ENCODE measurements around the gene PIGW.

Gene PIGW

GRCh38 chr17:36524428-36524876 lies 10.3 kb upstream of the PIGW start:
- Histone ChIP-seq H4K91ac (ENCODE audit: low read length) (no peak overlapping the region), H2BK12ac (ENCODE audit: low read length in 2 of 2) (no peak overlapping the region), H3K9ac (ENCODE audit: low read length) (no peak overlapping the region), H2BK5ac (ENCODE audit: low read depth, low read length, poor library complexity, severe bottlenecking) (no peak overlapping the region), H2BK120ac (ENCODE audit: low read depth, low read length) (no peak overlapping the region), H3K79me1 (replicated peaks; ENCODE audit: low read length, poor library complexity, severe bottlenecking) (peaks cover 31% of the 10 kb centered on the region), H3K4me1 (ENCODE audit: control insufficient read depth, insufficient read depth, low read depth, low read length) (peaks cover 4% of the 10 kb centered on the region), H3K18ac (ENCODE audit: low read depth in 1 of 2, low read length in 2 of 2) (no peak overlapping the region), H2AFZ (ENCODE audit: low read depth, low read length) (no peak overlapping the region), H3K14ac (ENCODE audit: low read length in 2 of 2) (no peak overlapping the region), H3K4me3 (ENCODE audit: insufficient read depth in 1 of 2, low read depth in 1 of 2, low read length in 2 of 2) (no peak overlapping the region), H4K8ac (ENCODE audit: low read length) (no peak overlapping the region), H3K36me3 (ENCODE audit: control insufficient read depth in 1 of 2, insufficient read depth in 2 of 2, low read depth in 1 of 2, low read length in 2 of 2) (peaks cover 44 to 73% of the 10 kb centered on the region in 2 experiments), H2AK5ac (ENCODE audit: low read length, severe bottlenecking) (no peak overlapping the region), H3K23ac (ENCODE audit: low read length in 2 of 2) (no peak overlapping the region), H2BK15ac (ENCODE audit: low read depth, poor library complexity, severe bottlenecking) (no peak overlapping the region), H3K9me3 (ENCODE audit: control insufficient read depth, low read length) (no peaks in the 10 kb centered on the region), H3K4me2 (ENCODE audit: low read length, poor library complexity, severe bottlenecking) (no peak overlapping the region), H3K4ac (ENCODE audit: low read depth in 1 of 2, low read length in 2 of 2) (no peak overlapping the region), H3K27ac (ENCODE audit: low read length, poor library complexity, severe bottlenecking) (no peak overlapping the region), H3K27me3 (ENCODE audit: control insufficient read depth in 1 of 2, insufficient read depth in 1 of 2, low read length in 2 of 2) (no peaks in the 10 kb centered on the region)
- WGBS: 96% methylated on average over 4 of the region's 4 CpGs
- no peak for DNase-seq

GRCh38 chr17:36525113-36525512 lies 9.7 kb upstream of the PIGW start:
- Histone ChIP-seq H3K4me3 (ENCODE audit: insufficient read depth in 1 of 2, low read depth in 1 of 2, low read length in 2 of 2) (no peak overlapping the region), H2BK12ac (ENCODE audit: low read length in 2 of 2) (no peak overlapping the region), H3K27me3 (ENCODE audit: control insufficient read depth in 1 of 2, insufficient read depth in 1 of 2, low read length in 2 of 2) (no peaks in the 10 kb centered on the region), H3K9ac (ENCODE audit: low read length) (peak overlapping the region; percentile 14), H3K9me3 (ENCODE audit: control insufficient read depth, low read length) (no peaks in the 10 kb centered on the region), H3K4me1 (ENCODE audit: control insufficient read depth, insufficient read depth, low read depth, low read length) (peaks cover 4% of the 10 kb centered on the region), H2BK120ac (ENCODE audit: low read depth, low read length) (no peak overlapping the region), H2BK15ac (ENCODE audit: low read depth, poor library complexity, severe bottlenecking) (no peak overlapping the region), H2AK5ac (ENCODE audit: low read length, severe bottlenecking) (no peak overlapping the region), H3K36me3 (ENCODE audit: control insufficient read depth in 1 of 2, insufficient read depth in 2 of 2, low read depth in 1 of 2, low read length in 2 of 2) (peaks cover 44 to 66% of the 10 kb centered on the region in 2 experiments), H3K4me2 (ENCODE audit: low read length, poor library complexity, severe bottlenecking) (no peak overlapping the region), H3K4ac (ENCODE audit: low read depth in 1 of 2, low read length in 2 of 2) (no peak overlapping the region), H4K8ac (ENCODE audit: low read length) (no peak overlapping the region), H3K79me1 (replicated peaks; ENCODE audit: low read length, poor library complexity, severe bottlenecking) (peaks cover 31% of the 10 kb centered on the region), H3K14ac (ENCODE audit: low read length in 2 of 2) (no peak overlapping the region), H2BK5ac (ENCODE audit: low read depth, low read length, poor library complexity, severe bottlenecking) (no peak overlapping the region), H3K23ac (ENCODE audit: low read length in 2 of 2) (no peak overlapping the region), H3K18ac (ENCODE audit: low read depth in 1 of 2, low read length in 2 of 2) (no peak overlapping the region), H4K91ac (ENCODE audit: low read length) (no peak overlapping the region), H2AFZ (ENCODE audit: low read depth, low read length) (no peak overlapping the region), H3K27ac (ENCODE audit: low read length, poor library complexity, severe bottlenecking) (no peak overlapping the region)
- DNase-seq: no peak
- WGBS: 88% methylated on average over 2 of the region's 2 CpGs

GRCh38 chr17:36525888-36526287 lies 8.9 kb upstream of the PIGW start:
- Histone ChIP-seq H3K4me3 (ENCODE audit: insufficient read depth in 1 of 2, low read depth in 1 of 2, low read length in 2 of 2) (no peak overlapping the region), H4K91ac (ENCODE audit: low read length) (no peak overlapping the region), H3K9ac (ENCODE audit: low read length) (no peak overlapping the region), H4K8ac (ENCODE audit: low read length) (no peak overlapping the region), H3K27me3 (ENCODE audit: control insufficient read depth in 1 of 2, insufficient read depth in 1 of 2, low read length in 2 of 2) (no peaks in the 10 kb centered on the region), H3K14ac (ENCODE audit: low read length in 2 of 2) (no peak overlapping the region), H3K23ac (ENCODE audit: low read length in 2 of 2) (no peak overlapping the region), H2AK5ac (ENCODE audit: low read length, severe bottlenecking) (no peak overlapping the region), H3K4me2 (ENCODE audit: low read length, poor library complexity, severe bottlenecking) (no peak overlapping the region), H3K27ac (ENCODE audit: low read length, poor library complexity, severe bottlenecking) (no peak overlapping the region), H2AFZ (ENCODE audit: low read depth, low read length) (no peak overlapping the region), H2BK5ac (ENCODE audit: low read depth, low read length, poor library complexity, severe bottlenecking) (no peak overlapping the region), H2BK15ac (ENCODE audit: low read depth, poor library complexity, severe bottlenecking) (no peak overlapping the region), H2BK12ac (ENCODE audit: low read length in 2 of 2) (no peak overlapping the region), H3K9me3 (ENCODE audit: control insufficient read depth, low read length) (no peaks in the 10 kb centered on the region), H3K4me1 (ENCODE audit: control insufficient read depth, insufficient read depth, low read depth, low read length) (peaks cover 4% of the 10 kb centered on the region), H2BK120ac (ENCODE audit: low read depth, low read length) (no peak overlapping the region), H3K36me3 (ENCODE audit: control insufficient read depth in 1 of 2, insufficient read depth in 2 of 2, low read depth in 1 of 2, low read length in 2 of 2) (peaks cover 44 to 58% of the 10 kb centered on the region in 2 experiments), H3K18ac (ENCODE audit: low read depth in 1 of 2, low read length in 2 of 2) (no peak overlapping the region), H3K79me1 (replicated peaks; ENCODE audit: low read length, poor library complexity, severe bottlenecking) (peaks cover 33% of the 10 kb centered on the region), H3K4ac (ENCODE audit: low read depth in 1 of 2, low read length in 2 of 2) (no peak overlapping the region)
- no peak for DNase-seq
- 97% methylated on average over 6 of the region's 6 CpGs for WGBS

GRCh38 chr17:36527621-36528250 lies 7.1 kb upstream of the PIGW start:
- DNase-seq: no peak
- H2BK120ac ChIP-seq (ENCODE audit: low read depth, low read length): no peak overlapping the region
- H3K4me3 ChIP-seq (ENCODE audit: insufficient read depth in 1 of 2, low read depth in 1 of 2, low read length in 2 of 2): no peak overlapping the region
- no peak overlapping the region for H4K91ac ChIP-seq (ENCODE audit: low read length)
- H3K79me1 ChIP-seq (replicated peaks; ENCODE audit: low read length, poor library complexity, severe bottlenecking): peaks cover 44% of the 10 kb centered on the region
- no peak overlapping the region for H2BK15ac ChIP-seq (ENCODE audit: low read depth, poor library complexity, severe bottlenecking)
- H3K27ac ChIP-seq (ENCODE audit: low read length, poor library complexity, severe bottlenecking): no peak overlapping the region
- H3K4me1 ChIP-seq (ENCODE audit: control insufficient read depth, insufficient read depth, low read depth, low read length): peaks cover 4% of the 10 kb centered on the region
- H3K27me3 ChIP-seq (ENCODE audit: control insufficient read depth in 1 of 2, insufficient read depth in 1 of 2, low read length in 2 of 2): no peaks in the 10 kb centered on the region
- H3K9ac ChIP-seq (ENCODE audit: low read length): no peak overlapping the region
- H2BK12ac ChIP-seq (ENCODE audit: low read length in 2 of 2): no peak overlapping the region
- H3K36me3 ChIP-seq (ENCODE audit: control insufficient read depth in 1 of 2, insufficient read depth in 2 of 2, low read depth in 1 of 2, low read length in 2 of 2): peaks cover 49 to 67% of the 10 kb centered on the region in 2 experiments
- H3K18ac ChIP-seq (ENCODE audit: low read depth in 1 of 2, low read length in 2 of 2): no peak overlapping the region
- no peak overlapping the region for H3K4me2 ChIP-seq (ENCODE audit: low read length, poor library complexity, severe bottlenecking)
- no peak overlapping the region for H3K14ac ChIP-seq (ENCODE audit: low read length in 2 of 2)
- peak overlapping the region in 1 of 2 experiments; percentile 53 for H3K23ac ChIP-seq (ENCODE audit: low read length in 2 of 2)
- H2AFZ ChIP-seq (ENCODE audit: low read depth, low read length): no peak overlapping the region
- no peak overlapping the region for H4K8ac ChIP-seq (ENCODE audit: low read length)
- H3K9me3 ChIP-seq (ENCODE audit: control insufficient read depth, low read length): no peaks in the 10 kb centered on the region
- H2BK5ac ChIP-seq (ENCODE audit: low read depth, low read length, poor library complexity, severe bottlenecking): no peak overlapping the region
- no peak overlapping the region for H2AK5ac ChIP-seq (ENCODE audit: low read length, severe bottlenecking)
- no peak overlapping the region for H3K4ac ChIP-seq (ENCODE audit: low read depth in 1 of 2, low read length in 2 of 2)
- WGBS: 95% methylated on average over 7 of the region's 7 CpGs
